Measurements from ENCODE around the gene RS1.

DNA sequence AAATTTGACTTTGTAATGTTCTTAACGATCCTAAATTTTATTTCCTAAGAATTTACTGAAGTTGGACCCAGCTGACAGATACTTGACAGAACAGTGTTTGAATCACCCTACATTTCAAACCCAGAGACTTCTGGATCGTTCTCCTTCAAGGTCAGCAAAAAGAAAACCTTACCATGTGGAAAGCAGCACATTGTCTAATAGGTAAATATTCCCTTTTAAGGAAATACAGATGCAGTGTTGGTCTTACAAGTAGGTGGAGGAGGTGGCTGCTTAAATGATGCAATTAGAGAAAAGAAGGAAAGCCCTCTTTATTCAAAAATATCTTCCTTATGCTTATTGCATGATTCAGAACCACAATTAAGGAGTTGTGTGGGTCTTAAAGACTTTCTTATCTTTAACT, 73.5 kb downstream of the RS1 start:
- TF ChIP-seq, protein P1, sequence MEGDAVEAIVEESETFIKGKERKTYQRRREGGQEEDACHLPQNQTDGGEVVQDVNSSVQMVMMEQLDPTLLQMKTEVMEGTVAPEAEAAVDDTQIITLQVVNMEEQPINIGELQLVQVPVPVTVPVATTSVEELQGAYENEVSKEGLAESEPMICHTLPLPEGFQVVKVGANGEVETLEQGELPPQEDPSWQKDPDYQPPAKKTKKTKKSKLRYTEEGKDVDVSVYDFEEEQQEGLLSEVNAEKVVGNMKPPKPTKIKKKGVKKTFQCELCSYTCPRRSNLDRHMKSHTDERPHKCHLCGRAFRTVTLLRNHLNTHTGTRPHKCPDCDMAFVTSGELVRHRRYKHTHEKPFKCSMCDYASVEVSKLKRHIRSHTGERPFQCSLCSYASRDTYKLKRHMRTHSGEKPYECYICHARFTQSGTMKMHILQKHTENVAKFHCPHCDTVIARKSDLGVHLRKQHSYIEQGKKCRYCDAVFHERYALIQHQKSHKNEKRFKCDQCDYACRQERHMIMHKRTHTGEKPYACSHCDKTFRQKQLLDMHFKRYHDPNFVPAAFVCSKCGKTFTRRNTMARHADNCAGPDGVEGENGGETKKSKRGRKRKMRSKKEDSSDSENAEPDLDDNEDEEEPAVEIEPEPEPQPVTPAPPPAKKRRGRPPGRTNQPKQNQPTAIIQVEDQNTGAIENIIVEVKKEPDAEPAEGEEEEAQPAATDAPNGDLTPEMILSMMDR (conservative IDR thresholded peaks at IDR 0.05; ENCODE audit: low read length): no peak
- no peak for TF ChIP-seq EZH2phosphoT487 (IDR thresholded peaks at IDR 0.05; ENCODE audit: borderline replicate concordance, low read depth, low read length)
